Fibroblast of lung (primary cell): ENCODE results near the gene CAPG. TPM values are rescaled to one million over a fixed set of nuclear protein-coding genes. Genes with fewer than 3 reads are reported as not detected.

Experiments
- DNase-seq, 2 donors: peaks; one replicate each; pipeline versions ENCODE4 v3.0.0 to v3.0.0-alpha.2; 2010; ENCODE audit warnings: low read depth in 2 of 2
- H2AFZ ChIP-seq: 2 replicates; pipeline ENCODE4 v1.5.1; 2012; ENCODE audit warnings: low read length, control low read depth, inconsistent platforms
- H3K27ac ChIP-seq: 2 replicates; pipeline ENCODE4 v1.5.1; 2011; ENCODE audit warnings: low read length, control low read depth; ENCODE audit not compliant: insufficient read depth
- H3K27me3 ChIP-seq: 2 replicates; pipeline ENCODE4 v1.5.1; 2011; ENCODE audit warnings: mild to moderate bottlenecking, low read length; ENCODE audit not compliant: control insufficient read depth, insufficient read depth
- H3K36me3 ChIP-seq: 2 replicates; pipeline ENCODE4 v1.5.1; 2011; ENCODE audit warnings: low read length; ENCODE audit not compliant: control insufficient read depth, insufficient read depth
- H3K4me1 ChIP-seq: 2 replicates; pipeline ENCODE4 v1.5.1; 2011; ENCODE audit warnings: low read length; ENCODE audit not compliant: control insufficient read depth, insufficient read depth; ENCODE audit errors: extremely low read depth
- H3K4me2 ChIP-seq: 2 replicates; pipeline ENCODE4 v1.5.1; 2011; ENCODE audit warnings: low read length, control low read depth; ENCODE audit not compliant: insufficient read depth; ENCODE audit errors: extremely low read depth
- H3K4me3 ChIP-seq, 4 experiments: fragments of 200-600 bp in 1 of 4; sonication (generic) in 1 of 4; replicated peaks in 1 of 4; 2 replicates each; pipeline ENCODE4 v1.5.1; 2011 to 2016; ENCODE audit warnings: low read length in 4 of 4, low read depth in 3 of 4, mild to moderate bottlenecking in 3 of 4, control low read depth in 2 of 4, inconsistent platforms in 1 of 4, mixed read lengths in 1 of 4; ENCODE audit not compliant: insufficient read depth in 1 of 4; ENCODE audit errors: control extremely low read depth in 1 of 4
- H3K79me2 ChIP-seq: 2 replicates; pipeline ENCODE4 v1.5.1; 2012; ENCODE audit warnings: mild to moderate bottlenecking, low read length, inconsistent platforms; ENCODE audit not compliant: control insufficient read depth, insufficient read depth
- H3K9ac ChIP-seq: 2 replicates; pipeline ENCODE4 v1.5.1; 2011; ENCODE audit warnings: mild to moderate bottlenecking, low read length, control low read depth; ENCODE audit not compliant: insufficient read depth
- H3K9me3 ChIP-seq: 2 replicates; pipeline ENCODE4 v1.5.1; 2012; ENCODE audit warnings: low read depth, low read length; ENCODE audit not compliant: control insufficient read depth, insufficient read depth
- H4K20me1 ChIP-seq: 2 replicates; pipeline ENCODE4 v1.5.1; 2011; ENCODE audit warnings: low read length; ENCODE audit not compliant: control insufficient read depth, insufficient read depth; ENCODE audit errors: extremely low read depth
- CTCF ChIP-seq, 2 donors: IDR thresholded peaks in 1 of 2; conservative IDR thresholded peaks in 1 of 2; 1 replicate in 1 of 2; 2 replicates in 1 of 2; pipeline ENCODE4 v1.5.1; 2011 to 2012; ENCODE audit warnings: low read length in 2 of 2, control low read depth in 1 of 2, inconsistent platforms in 1 of 2, low read depth in 1 of 2, mild to moderate bottlenecking in 1 of 2
- EZH2 ChIP-seq: IDR thresholded peaks from 2 replicates; pipeline ENCODE4 v1.5.1; 2012; ENCODE audit warnings: low read length, control low read depth, mild to moderate bottlenecking; ENCODE audit errors: missing control alignments
- polyA plus RNA-seq, 2 donors: library from polyadenylated mRNA; depleted of rRNA in 1 of 2; stranded (reverse) in 1 of 2; unstranded in 1 of 2; fragments of >200 nt; gene quantifications; 2 replicates each; pipeline ENCODE4 v1.2.1, GENCODE V29; 2011 to 2012; ENCODE audit warnings: missing spikeins in 1 of 2
- total RNA-seq: library from RNA; depleted of rRNA; stranded (reverse); fragments of >200 nt; gene quantifications from 2 replicates; pipeline ENCODE4 v1.2.1, GENCODE V29; 2014

Gene CAPG
- total and polyA plus RNA-seq, 2 donors (not counting 1 experiment from before 2014, with no cell fraction given): 43.8 to 193 TPM

- Histone ChIP-seq H3K27me3 (no peaks in the 10 kb centered on the region), H3K4me1 (peaks cover 8% of the 10 kb centered on the region), H3K27ac (no peak overlapping the region), H3K4me3 (no peak overlapping the region), H2AFZ (no peak overlapping the region), H3K9me3 (no peaks in the 10 kb centered on the region), H3K79me2 (no peaks in the 10 kb centered on the region), H4K20me1 (no peaks in the 10 kb centered on the region), H3K4me2 (no peak overlapping the region), H3K36me3 (peaks cover 4% of the 10 kb centered on the region), H3K9ac (no peak overlapping the region)
- no peak for TF ChIP-seq EZH2
- TF ChIP-seq CTCF (conservative IDR thresholded peaks at IDR 0.05 in 1 of 2, IDR thresholded peaks at IDR 0.05 in 1 of 2; ENCODE audit: low read depth in 1 of 2, low read length in 2 of 2): no peak
- peak in 1 of 2 donors; percentile 48 for DNase-seq
Measured at GRCh38 chr2:85393836-85394235, 16.3 kb downstream of the CAPG start.

- no peak overlapping the region for H3K27ac ChIP-seq
- no peak overlapping the region for H3K9ac ChIP-seq
- peaks cover 8% of the 10 kb centered on the region for H3K4me1 ChIP-seq
- H2AFZ ChIP-seq: no peak overlapping the region
- H3K9me3 ChIP-seq: no peaks in the 10 kb centered on the region
- no peaks in the 10 kb centered on the region for H3K27me3 ChIP-seq
- H3K4me2 ChIP-seq: no peak overlapping the region
- no peak overlapping the region for H3K4me3 ChIP-seq
- no peaks in the 10 kb centered on the region for H4K20me1 ChIP-seq
- no peaks in the 10 kb centered on the region for H3K79me2 ChIP-seq
- TF ChIP-seq EZH2 (no peak), CTCF (conservative IDR thresholded peaks at IDR 0.05 in 1 of 2, IDR thresholded peaks at IDR 0.05 in 1 of 2; ENCODE audit: low read depth in 1 of 2, low read length in 2 of 2) (peak; percentile 55 to 72)
- peaks cover 6% of the 10 kb centered on the region for H3K36me3 ChIP-seq
- DNase-seq: peak; percentile 16 to 30
Measured at GRCh38 chr2:85390941-85391669, 19.1 kb downstream of the CAPG start.

DNA sequence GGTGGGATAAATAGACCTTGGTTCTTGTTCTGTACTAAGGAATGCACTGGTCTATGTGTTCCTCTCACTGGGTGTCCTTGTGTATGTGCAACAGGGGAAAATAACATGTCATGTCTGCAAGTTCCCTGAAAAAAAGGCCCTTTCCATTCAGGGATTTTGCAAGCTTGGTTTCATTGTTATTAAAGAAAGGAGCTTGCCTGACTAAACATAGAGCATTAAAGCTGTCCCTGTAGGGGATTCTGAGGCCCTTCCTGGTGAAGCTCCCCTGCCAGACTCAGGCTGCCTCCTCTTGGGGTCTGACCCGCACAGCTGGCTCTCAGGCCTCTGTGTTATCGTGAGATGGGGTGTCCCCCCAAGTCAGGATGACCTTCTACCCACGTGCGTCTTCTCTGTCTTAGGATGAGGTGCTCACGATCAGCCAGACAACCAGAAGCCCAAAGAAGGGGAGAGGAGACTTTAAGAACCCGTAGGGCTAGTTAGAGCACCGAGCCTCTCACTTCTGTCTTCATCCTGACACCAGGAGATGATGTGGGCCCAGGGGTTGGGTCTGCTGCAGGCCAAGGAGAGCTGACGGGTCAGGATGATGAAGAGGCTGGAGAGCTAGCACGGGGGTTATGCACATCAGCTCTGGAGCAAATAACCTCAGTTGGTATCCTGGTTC is 21.2 kb downstream of the CAPG start:
- H2AFZ ChIP-seq: no peak overlapping the region
- no peak overlapping the region for H3K27ac ChIP-seq
- H3K4me3 ChIP-seq: no peak overlapping the region
- DNase-seq: no peak
- H3K9me3 ChIP-seq: no peaks in the 10 kb centered on the region
- H3K4me1 ChIP-seq: peaks cover 3% of the 10 kb centered on the region
- TF ChIP-seq CTCF (conservative IDR thresholded peaks at IDR 0.05 in 1 of 2, IDR thresholded peaks at IDR 0.05 in 1 of 2; ENCODE audit: low read depth in 1 of 2, low read length in 2 of 2) (no peak), EZH2 (no peak)
- H4K20me1 ChIP-seq: no peaks in the 10 kb centered on the region
- H3K27me3 ChIP-seq: no peaks in the 10 kb centered on the region
- H3K79me2 ChIP-seq: no peaks in the 10 kb centered on the region
- H3K4me2 ChIP-seq: no peak overlapping the region
- no peak overlapping the region for H3K9ac ChIP-seq
- peaks cover 4% of the 10 kb centered on the region for H3K36me3 ChIP-seq
